Measurements from ENCODE around the gene IER5L. TPM values are rescaled to one million over a fixed set of nuclear protein-coding genes. Genes with fewer than 3 reads are reported as not detected.
A peak's percentile ranks its signal among the peaks of the same experiment; 100 is the strongest.
"Not testable (repeated sequence)": the region's sequence is repeated elsewhere in the genome, so short reads cannot be mapped to it uniquely, and the experiment has no call there.

IER5L gene
- total RNA-seq, 2 donors from 2014 or later = 7.2 to 30.7 TPM

- no peak for DNase-seq (ENCODE audit: low spot score)
- Histone ChIP-seq H3K9me3 (no peaks in the 10 kb centered on the region), H3K4me3 (no peak overlapping the region), H3K4me1 (replicated peaks) (peaks cover 18% of the 10 kb centered on the region), H3K36me3 (no peaks in the 10 kb centered on the region), H3K27me3 (replicated peaks; ENCODE audit: insufficient read depth) (no peaks in the 10 kb centered on the region), H3K27ac (peak overlapping the region; percentile 66 to 79)
- no peak for TF ChIP-seq POLR2AphosphoS5 (IDR thresholded peaks at IDR 0.05)
- intact Hi-C loops (cut with DNase I) = no loop called here
- WGBS = 80% methylated on average over 10 of the region's 10 CpGs
Observed at GRCh38 chr9:129163753-129164152, 14.3 kb downstream of the IER5L start.

- WGBS = 74% methylated on average over 5 of the region's 5 CpGs
- H3K36me3 ChIP-seq; H3K9me3 ChIP-seq; H3K27me3 ChIP-seq (replicated peaks; ENCODE audit: insufficient read depth); DNase-seq (ENCODE audit: low spot score); intact Hi-C loops (cut with DNase I); H3K4me3 ChIP-seq: not testable (repeated sequence)
- Histone ChIP-seq H3K4me1 (replicated peaks) (peaks cover 18% of the 10 kb centered on the region), H3K27ac (peak overlapping the region; percentile 66 to 79)
Observed at GRCh38 chr9:129163198-129163670, 14.8 kb downstream of the IER5L start.

- Histone ChIP-seq H3K4me1 (replicated peaks) (peaks cover 13% of the 10 kb centered on the region), H3K27ac (no peak overlapping the region), H3K9me3 (no peaks in the 10 kb centered on the region), H3K4me3 (no peak overlapping the region), H3K36me3 (no peaks in the 10 kb centered on the region), H3K27me3 (replicated peaks; ENCODE audit: insufficient read depth) (no peaks in the 10 kb centered on the region)
- intact Hi-C loops (cut with DNase I) = no loop called here
- TF ChIP-seq CTCF (IDR thresholded peaks at IDR 0.05) (no peak), POLR2AphosphoS5 (IDR thresholded peaks at IDR 0.05) (no peak), POLR2A (IDR thresholded peaks at IDR 0.05) (no peak)
- DNase-seq (ENCODE audit: low spot score) = no peak
- 92% methylated on average over 11 of the region's 11 CpGs for WGBS
Observed at GRCh38 chr9:129162497-129163197, 15.4 kb downstream of the IER5L start.

- H3K27ac ChIP-seq = no peak overlapping the region
- 96% methylated on average over 9 of the region's 9 CpGs for WGBS
- H3K4me1 ChIP-seq (replicated peaks) = peaks cover 7% of the 10 kb centered on the region
- no peaks in the 10 kb centered on the region for H3K9me3 ChIP-seq
- TF ChIP-seq POLR2AphosphoS5 (IDR thresholded peaks at IDR 0.05) = no peak
- TF ChIP-seq CTCF (IDR thresholded peaks at IDR 0.05) = no peak
- no peak for TF ChIP-seq POLR2A (IDR thresholded peaks at IDR 0.05)
- intact Hi-C loops (cut with DNase I) = no loop called here
- no peak overlapping the region for H3K4me3 ChIP-seq
- no peaks in the 10 kb centered on the region for H3K36me3 ChIP-seq
- no peaks in the 10 kb centered on the region for H3K27me3 ChIP-seq (replicated peaks; ENCODE audit: insufficient read depth)
- no peak for DNase-seq (ENCODE audit: low spot score)
Observed at GRCh38 chr9:129161534-129161837, 16.6 kb downstream of the IER5L start.

- no peak overlapping the region for H3K4me3 ChIP-seq
- 92% methylated on average over 10 of the region's 10 CpGs for WGBS
Observed at GRCh38 chr9:129160712-129161533, 17.1 kb downstream of the IER5L start.

More at GRCh38 chr9:129160712-129161533, 17.1 kb downstream of the IER5L start:
- Histone ChIP-seq H3K36me3 (no peaks in the 10 kb centered on the region), H3K27me3 (replicated peaks; ENCODE audit: insufficient read depth) (no peaks in the 10 kb centered on the region), H3K27ac (no peak overlapping the region), H3K4me1 (replicated peaks) (peaks cover 3% of the 10 kb centered on the region), H3K9me3 (no peaks in the 10 kb centered on the region)
- TF ChIP-seq POLR2A (IDR thresholded peaks at IDR 0.05) (no peak), CTCF (IDR thresholded peaks at IDR 0.05) (no peak), POLR2AphosphoS5 (IDR thresholded peaks at IDR 0.05) (no peak)
- DNase-seq (ENCODE audit: low spot score) = no peak
- intact Hi-C loops (cut with DNase I) = no loop called here
